H1 (cell line): ENCODE results near the gene EPSTI1. TPM values are rescaled to one million over a fixed set of nuclear protein-coding genes. Genes with fewer than 3 reads are reported as not detected.

Experiments used
- CTCF ChIA-PET: fragments of 300-600 bp; sonication (Branson Sonifier 250); formaldehyde crosslinking; loops from one replicate; lab custom pipeline; 2021; ENCODE audit not compliant: partially characterized antibody; lab: Charles Lee
- POLR2A ChIA-PET: fragments of 300-600 bp; sonication (Branson Sonifier 250); formaldehyde crosslinking; loops from one replicate; lab custom pipeline; 2021; ENCODE audit warnings: inconsistent platforms; ENCODE audit not compliant: partially characterized antibody; lab: Charles Lee
- DNase-seq, 2 experiments: peaks; one replicate each; pipeline versions ENCODE4 v3.0.0 to v3.0.0-alpha.2; 2010 to 2022; ENCODE audit warnings: low spot score in 2 of 2, low read depth in 1 of 2, mixed read lengths in 1 of 2
- FAIRE-seq: peaks from 2 replicates; lab custom pipeline; 2011; peaks lifted over from hg19 to GRCh38; lab: Jason Lieb, UNC
- H2AFZ ChIP-seq: 2 replicates; pipeline ENCODE4 v1.8.1; 2012; ENCODE audit warnings: low read length, inconsistent platforms
- H2AK5ac ChIP-seq: 2 replicates; pipeline ENCODE4 v1.6.1; 2013; ENCODE audit warnings: low read depth, low read length
- H2BK120ac ChIP-seq: replicated peaks from 2 replicates; pipeline ENCODE3; 2013; ENCODE audit warnings: low read depth, low read length, inconsistent platforms
- H2BK12ac ChIP-seq: 2 replicates; pipeline ENCODE4 v1.6.1; 2013; ENCODE audit warnings: low read depth, low read length
- H2BK15ac ChIP-seq: 2 replicates; pipeline ENCODE4 v1.6.1; 2013; ENCODE audit warnings: low read length
- H2BK20ac ChIP-seq: 2 replicates; pipeline ENCODE4 v1.6.1; 2013; ENCODE audit warnings: low read length
- H2BK5ac ChIP-seq: 2 replicates; pipeline ENCODE4 v1.6.1; 2013; ENCODE audit warnings: low read depth, low read length
- H3K14ac ChIP-seq: 2 replicates; pipeline ENCODE4 v1.6.1; 2013; ENCODE audit warnings: inconsistent platforms; ENCODE audit not compliant: insufficient read length
- H3K18ac ChIP-seq: 2 replicates; pipeline ENCODE4 v1.6.1; 2013; ENCODE audit warnings: low read length; ENCODE audit errors: extremely low read depth
- H3K23ac ChIP-seq: 2 replicates; pipeline ENCODE4 v1.6.1; 2013; ENCODE audit warnings: inconsistent platforms; ENCODE audit not compliant: insufficient read length
- H3K23me2 ChIP-seq: 2 replicates; pipeline ENCODE4 v1.6.1; 2013; ENCODE audit warnings: low read depth, low read length
- H3K27ac ChIP-seq: 2 replicates; pipeline ENCODE4 v1.6.1; 2011; ENCODE audit warnings: low read depth, low read length, inconsistent platforms
- H3K27me3 ChIP-seq, 4 experiments: replicated peaks in 1 of 4; 1 replicate in 1 of 4; 2 replicates in 3 of 4; pipeline versions ENCODE4 v1.6.1 to v1.8.1; 2011 to 2013; ENCODE audit warnings: low read length in 3 of 4, mild to moderate bottlenecking in 3 of 4, inconsistent platforms in 2 of 4, mixed read lengths in 2 of 4, moderate library complexity in 1 of 4; ENCODE audit not compliant: control insufficient read depth in 3 of 4, insufficient read depth in 3 of 4; ENCODE audit errors: extremely low read depth in 1 of 4
- H3K36me3 ChIP-seq, 4 experiments: 2 replicates each; pipeline versions ENCODE4 v1.6.1 to v1.8.1; 2011 to 2013; ENCODE audit warnings: mild to moderate bottlenecking in 4 of 4, low read length in 3 of 4, moderate library complexity in 2 of 4, control low read depth in 1 of 4, inconsistent platforms in 1 of 4; ENCODE audit not compliant: insufficient read depth in 4 of 4, control insufficient read depth in 2 of 4
- H3K4ac ChIP-seq: replicated peaks from 2 replicates; pipeline ENCODE3; 2013; ENCODE audit warnings: low read length, low read depth, mixed read lengths, inconsistent platforms; ENCODE audit not compliant: insufficient read length
- H3K4me1 ChIP-seq, 4 experiments: replicated peaks in 1 of 4; 1 replicate in 1 of 4; 2 replicates in 3 of 4; pipeline versions ENCODE4 v1.6.1 to v1.8.1; 2011 to 2013; ENCODE audit warnings: low read length in 3 of 4, inconsistent platforms in 2 of 4, mixed read lengths in 1 of 4; ENCODE audit not compliant: insufficient read depth in 4 of 4, control insufficient read depth in 3 of 4
- H3K4me2 ChIP-seq, 2 experiments: 2 replicates each; pipeline versions ENCODE4 v1.6.1 to v1.8.1; 2011 to 2013; ENCODE audit warnings: low read depth in 2 of 2, low read length in 2 of 2, control low read depth in 1 of 2, inconsistent platforms in 1 of 2, mild to moderate bottlenecking in 1 of 2; ENCODE audit not compliant: insufficient read depth in 1 of 2
- H3K4me3 ChIP-seq, 4 experiments: fragments of 200-600, 300-600 bp in 1 of 4; sonication (generic), shearing (Covaris generic), sonication (Bioruptor Twin) in 1 of 4; 2 replicates each; pipeline versions ENCODE4 v1.5.1 to v1.8.1; 2011 to 2016; ENCODE audit warnings: low read length in 4 of 4, low read depth in 3 of 4, control low read depth in 2 of 4, inconsistent platforms in 2 of 4, mild to moderate bottlenecking in 2 of 4, mixed read lengths in 1 of 4, moderate library complexity in 1 of 4; ENCODE audit not compliant: insufficient read depth in 2 of 4; ENCODE audit errors: extremely low read depth in 1 of 4
- H3K56ac ChIP-seq: replicated peaks from 2 replicates; pipeline ENCODE3; 2013; ENCODE audit warnings: low read depth, mild to moderate bottlenecking, mixed read lengths, low read length, inconsistent platforms; ENCODE audit not compliant: insufficient read length
- H3K79me1 ChIP-seq: 2 replicates; pipeline ENCODE4 v1.6.1; 2013; ENCODE audit warnings: low read depth, low read length, control low read depth
- H3K79me2 ChIP-seq, 2 experiments: 2 replicates each; pipeline versions ENCODE4 v1.6.1 to v1.8.1; 2012 to 2013; ENCODE audit warnings: low read length in 2 of 2, mild to moderate bottlenecking in 2 of 2, inconsistent platforms in 1 of 2; ENCODE audit not compliant: insufficient read depth in 2 of 2, control insufficient read depth in 1 of 2
- H3K9ac ChIP-seq, 4 experiments: replicated peaks in 1 of 4; 1 replicate in 1 of 4; 2 replicates in 3 of 4; pipeline versions ENCODE4 v1.6.1 to v1.8.1; 2011 to 2013; ENCODE audit warnings: low read depth in 3 of 4, low read length in 3 of 4, control low read depth in 2 of 4, mild to moderate bottlenecking in 2 of 4, moderate library complexity in 2 of 4, inconsistent platforms in 1 of 4; ENCODE audit errors: extremely low read depth in 1 of 4
- H3K9me3 ChIP-seq, 2 experiments: 2 replicates each; pipeline versions ENCODE4 v1.6.1 to v1.8.1; 2012 to 2013; ENCODE audit warnings: mild to moderate bottlenecking in 2 of 2, moderate library complexity in 2 of 2, control low read depth in 1 of 2, inconsistent platforms in 1 of 2, low read depth in 1 of 2, low read length in 1 of 2, mixed read lengths in 1 of 2; ENCODE audit not compliant: insufficient read depth in 2 of 2
- H4K20me1 ChIP-seq, 2 experiments: replicated peaks in 1 of 2; 2 replicates each; pipeline versions ENCODE3 to v1.8.1; 2011 to 2013; ENCODE audit warnings: inconsistent platforms in 2 of 2, low read length in 2 of 2, mild to moderate bottlenecking in 1 of 2; ENCODE audit not compliant: insufficient read depth in 2 of 2, control insufficient read depth in 1 of 2
- H4K5ac ChIP-seq: 2 replicates; pipeline ENCODE4 v1.6.1; 2013; ENCODE audit warnings: low read length, low read depth, mixed read lengths, inconsistent platforms; ENCODE audit not compliant: insufficient read length
- H4K8ac ChIP-seq: 2 replicates; pipeline ENCODE4 v1.8.0; 2013; ENCODE audit warnings: mild to moderate bottlenecking, moderate library complexity, low read length, inconsistent platforms; ENCODE audit not compliant: insufficient read depth; ENCODE audit errors: extremely low read depth
- H4K91ac ChIP-seq: replicated peaks from 2 replicates; pipeline ENCODE3; 2013; ENCODE audit warnings: low read length, mixed read lengths, inconsistent platforms; ENCODE audit not compliant: insufficient read length
- ATF3 ChIP-seq: IDR thresholded peaks from 2 replicates; pipeline ENCODE4 v1.6.1; 2011; ENCODE audit warnings: low read depth, mild to moderate bottlenecking, low read length; ENCODE audit not compliant: insufficient read depth
- CBX5 ChIP-seq: fragments of 300-800, 300-1000 bp; sonication (generic); IDR thresholded peaks from 2 replicates; pipeline ENCODE4 v1.7.1; 2016; ENCODE audit warnings: antibody characterized with exemption, low read length, low read depth
- EGR1 ChIP-seq: IDR thresholded peaks from 2 replicates; pipeline ENCODE4 v1.6.1; 2011; ENCODE audit warnings: low read depth, low read length, borderline replicate concordance
- GTF2F1 ChIP-seq: IDR thresholded peaks from 2 replicates; pipeline ENCODE4 v1.6.1; 2012; ENCODE audit warnings: low read depth, low read length, improper control_type of control experiment, borderline replicate concordance
- HDAC2 ChIP-seq, 2 experiments: fragments of 300-600 bp in 1 of 2; sonication (generic) in 1 of 2; IDR thresholded peaks; 2 replicates each; pipeline ENCODE4 v1.6.1; 2011 to 2012; ENCODE audit warnings: low read depth in 2 of 2, low read length in 2 of 2, mild to moderate bottlenecking in 2 of 2, moderate library complexity in 2 of 2, borderline replicate concordance in 1 of 2, inconsistent platforms in 1 of 2
- KDM1A ChIP-seq: fragments of 200-600, 300-600 bp; sonication (generic); IDR thresholded peaks from 2 replicates; pipeline ENCODE4 v1.7.1; 2016; ENCODE audit warnings: mild to moderate bottlenecking, low read length, borderline replicate concordance
- MAX ChIP-seq: IDR thresholded peaks from 2 replicates; pipeline ENCODE4 v1.6.1; 2012; ENCODE audit warnings: inconsistent platforms
- POLR2A ChIP-seq, 2 experiments: IDR thresholded peaks; 1 replicate in 1 of 2; 2 replicates in 1 of 2; pipeline ENCODE4 v1.6.1; 2011; ENCODE audit warnings: low read depth in 2 of 2, low read length in 2 of 2, mild to moderate bottlenecking in 2 of 2; ENCODE audit errors: control extremely low read depth in 1 of 2
- POLR2AphosphoS5 ChIP-seq: IDR thresholded peaks from 2 replicates; pipeline ENCODE4 v1.6.1; 2011; ENCODE audit warnings: low read depth, low read length
- POU5F1 ChIP-seq: IDR thresholded peaks from 2 replicates; pipeline ENCODE4 v1.6.1; 2011; ENCODE audit warnings: low read depth, mild to moderate bottlenecking, low read length, moderate library complexity
- SUZ12 ChIP-seq: fragments of 200-600 bp; sonication (generic); IDR thresholded peaks from 2 replicates; pipeline ENCODE4 v1.6.1; 2012; ENCODE audit warnings: mild to moderate bottlenecking, inconsistent platforms, low read length, moderate library complexity, mixed read lengths
- WGBS, 2 experiments: shearing (Covaris generic) in 1 of 2; methylation state at CpG; one replicate each; pipeline versions ENCODE4 v1.1.6 to v1.1.7; 2013 to 2015; ENCODE audit warnings: low lambda C conversion rate in 2 of 2, mixed read lengths in 2 of 2, inconsistent platforms in 1 of 2, low coverage in 1 of 2, missing lambda C conversion rate in 1 of 2; ENCODE audit not compliant: insufficient replicate concordance in 2 of 2, insufficient coverage in 1 of 2, insufficient read length in 1 of 2; ENCODE audit errors: extremely low coverage in 1 of 2, missing lambda C conversion rate in 1 of 2; 5-methylcytosine and 5-hydroxymethylcytosine counted together
- polyA plus RNA-seq, 7 experiments: library from polyadenylated mRNA; depleted of rRNA in 3 of 7; stranded (reverse) in 5 of 7; unstranded in 2 of 7; fragments of >200 nt in 5 of 7; fragments of 200-250 nt in 2 of 7; gene quantifications; 1 replicate in 5 of 7; 2 replicates in 1 of 7; 4 replicates in 1 of 7; pipeline versions ENCODE4 v1.2.1 to v1.2.3, GENCODE V29; 2011 to 2013; ENCODE audit warnings: missing spikeins in 2 of 7, mixed read lengths in 2 of 7
- total RNA-seq: library from RNA; stranded (reverse); fragmentation: NEBNext Ultra II Directional; extraction: Animal tissue kit (Norgen Biotek cat#: 25700); gene quantifications from 2 replicates; pipeline ENCODE4 v1.2.1, GENCODE V29; 2021

Gene EPSTI1
- total and polyA plus RNA-seq, 2 of the 8 experiments (the other 6 are each of a cell fraction or from before 2014, with no cell fraction given) = 0.23 to 0.37 TPM

GRCh38 chr13:42849200-42849599 lies 142.8 kb downstream of the EPSTI1 start:
- Histone ChIP-seq H4K5ac (no peak overlapping the region), H3K4ac (no peak overlapping the region), H3K4me3 (no peak overlapping the region), H2AK5ac (no peak overlapping the region), H3K14ac (no peak overlapping the region), H3K56ac (no peak overlapping the region), H3K9me3 (no peaks in the 10 kb centered on the region), H3K27ac (no peak overlapping the region), H3K36me3 (peaks cover 3 to 38% (median 18%) of the 10 kb centered on the region in 4 experiments; a peak in 5 of 8 replicates), H3K27me3 (no peaks in the 10 kb centered on the region), H2BK5ac (no peak overlapping the region), H2BK20ac (no peak overlapping the region), H3K4me2 (no peak overlapping the region), H3K9ac (no peak overlapping the region), H3K79me1 (no peaks in the 10 kb centered on the region), H2BK15ac (no peak overlapping the region), H2BK12ac (no peak overlapping the region), H4K20me1 (peaks cover 0 to 2% of the 10 kb centered on the region in 2 experiments), H3K23ac (no peak overlapping the region), H3K4me1 (no peaks in the 10 kb centered on the region; a peak in 1 of 7 replicates), H2AFZ (no peak overlapping the region), H3K18ac (no peak overlapping the region), H3K23me2 (no peaks in the 10 kb centered on the region), H4K8ac (no peak overlapping the region), H2BK120ac (no peak overlapping the region), H3K79me2 (no peaks in the 10 kb centered on the region), H4K91ac (no peak overlapping the region)
- ChIA-PET CTCF (interaction anchor here (0.8 to 1.3 kb wide), 2 partner anchors 15 to 252 kb away, joined by 3 to 4 read pairs; no protein-coding TSS in a partner anchor), POLR2A (interaction anchor here (0.7 to 8.3 kb wide), 12 partner anchors 8 to 268 kb away, joined by 3 to 65 read pairs (median 6); no protein-coding TSS in a partner anchor)
- FAIRE-seq = no peak
- no peak for DNase-seq
- WGBS, 2 experiments = 95% methylated on average over 2 of the region's 2 CpGs; no CpG with 5 or more reads in 1 of the 2 experiments
- TF ChIP-seq EGR1 (no peak), CBX5 (no peak), POU5F1 (no peak), POLR2AphosphoS5 (peak; percentile 70; the same call in 1 of the 2 replicates), HDAC2 (IDR thresholded peaks at IDR 0.05; ENCODE audit: borderline replicate concordance in 1 of 2, low read depth in 2 of 2, low read length in 2 of 2) (no peak), SUZ12 (no peak), POLR2A (IDR thresholded peaks at IDR 0.05; ENCODE audit: control extremely low read depth in 1 of 2, low read depth in 2 of 2, low read length in 2 of 2) (peak in 1 of 2 experiments; percentile 65; a peak in 2 of 3 replicates), ATF3 (no peak), MAX (no peak), GTF2F1 (no peak), KDM1A (no peak)
